ENCODE measurements around the gene RIOK1.
"Not testable (repeated sequence)": the region's sequence is repeated elsewhere in the genome, so short reads cannot be mapped to it uniquely, and the experiment has no call there.

The RIOK1 gene

DNA sequence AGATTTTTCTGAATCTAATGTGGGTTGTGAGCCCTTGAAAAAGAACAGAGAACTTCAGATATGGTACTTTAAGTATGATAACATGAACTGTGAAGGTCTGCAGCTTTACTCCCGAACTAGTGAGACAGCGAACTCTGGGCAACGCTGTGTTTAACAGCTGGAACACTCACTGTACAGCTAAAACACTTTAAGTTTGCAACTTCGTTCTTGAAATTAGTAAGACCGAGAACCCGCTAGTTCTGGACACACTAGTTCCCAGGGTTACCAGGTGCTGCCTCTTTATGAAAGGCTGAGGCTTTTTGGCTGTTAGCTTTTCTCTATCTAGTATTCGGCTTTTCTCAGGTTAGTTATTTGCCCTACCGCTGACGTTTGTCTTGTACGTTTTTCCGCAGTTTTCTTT lies 52.9 kb downstream of the RIOK1 start:
- no peak for DNase-seq

DNA sequence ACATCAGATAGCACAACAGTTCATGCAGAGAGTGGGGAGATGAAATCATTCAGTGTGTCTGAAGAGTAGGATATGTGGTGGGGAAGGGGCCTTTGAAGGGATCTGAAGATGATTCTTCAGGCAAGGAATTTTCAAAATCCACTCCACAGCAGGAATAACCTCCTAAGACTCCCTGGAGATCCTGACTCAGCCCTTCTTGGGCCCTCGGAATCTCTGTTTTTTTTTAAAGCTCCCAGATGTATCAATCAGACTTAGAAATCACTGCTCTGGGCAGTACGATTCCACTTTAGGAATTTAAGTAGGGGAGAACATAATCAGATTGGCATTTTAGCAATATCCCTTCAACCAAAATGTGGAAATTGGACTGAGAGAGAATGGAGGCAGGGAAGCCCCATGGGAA lies 55.5 kb downstream of the RIOK1 start:
- DNase-seq = no peak

DNA sequence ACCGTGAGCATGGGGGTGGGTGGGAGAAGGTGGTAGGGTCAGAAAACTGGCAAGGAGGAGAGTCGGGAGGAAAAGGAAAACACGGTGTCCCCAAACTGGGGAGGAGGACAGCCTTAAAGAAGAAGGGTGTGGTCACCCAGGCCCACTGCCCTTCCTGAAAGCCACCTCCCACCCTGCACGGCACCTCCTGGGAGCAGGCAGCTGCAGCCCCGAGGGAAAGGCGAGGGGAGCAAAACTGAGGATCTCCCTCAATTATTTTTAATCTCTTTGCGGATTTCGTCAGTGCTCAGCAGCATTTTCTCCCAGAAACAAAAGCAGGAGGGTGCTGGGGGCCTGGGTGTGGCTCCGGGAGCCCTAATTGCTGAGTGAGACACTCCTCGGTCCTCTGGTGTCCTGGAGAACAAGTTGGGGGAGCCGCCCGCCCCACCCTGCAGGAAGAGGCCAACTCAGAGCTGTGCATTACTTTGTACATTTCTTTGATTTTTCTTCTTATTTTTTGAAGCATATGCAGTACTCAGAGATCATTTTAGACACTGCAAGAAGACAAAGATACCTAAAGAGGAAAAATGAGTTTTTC lies 56.4 kb downstream of the RIOK1 start:
- no peak for DNase-seq

DNA sequence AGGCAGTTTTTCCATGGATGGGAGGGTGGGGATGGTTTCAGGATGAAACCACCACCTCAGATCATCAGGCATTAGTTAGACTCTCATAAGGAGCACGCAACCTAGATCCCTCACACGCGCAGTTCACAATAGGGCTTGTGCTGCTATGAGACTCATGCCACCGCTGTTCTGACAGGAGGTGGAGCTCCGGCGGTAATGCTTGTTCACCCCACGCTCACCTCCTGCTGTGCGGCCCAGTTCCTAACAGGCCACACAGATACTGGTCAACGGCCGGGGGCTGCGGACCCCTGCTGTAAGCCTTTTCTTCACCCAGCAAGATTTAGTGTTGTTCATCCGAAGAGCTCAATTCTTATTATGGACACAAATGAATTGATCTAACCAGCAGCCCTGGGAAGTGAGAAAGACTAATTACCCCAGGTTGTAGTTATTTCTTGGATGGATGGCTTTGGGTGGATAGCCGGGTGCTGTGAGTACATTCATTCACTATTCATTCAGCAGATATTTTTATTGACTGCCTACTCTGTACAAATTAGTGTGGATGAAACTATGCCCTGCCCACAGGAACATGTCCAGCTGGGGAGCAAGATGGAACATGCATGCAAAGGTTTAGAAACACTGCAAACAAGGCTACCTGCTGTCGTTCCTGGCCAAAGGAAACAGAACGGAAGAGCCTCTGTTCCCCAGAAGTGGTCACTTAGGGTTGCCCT lies 57.2 kb downstream of the RIOK1 start:
- DNase-seq = no peak

DNA sequence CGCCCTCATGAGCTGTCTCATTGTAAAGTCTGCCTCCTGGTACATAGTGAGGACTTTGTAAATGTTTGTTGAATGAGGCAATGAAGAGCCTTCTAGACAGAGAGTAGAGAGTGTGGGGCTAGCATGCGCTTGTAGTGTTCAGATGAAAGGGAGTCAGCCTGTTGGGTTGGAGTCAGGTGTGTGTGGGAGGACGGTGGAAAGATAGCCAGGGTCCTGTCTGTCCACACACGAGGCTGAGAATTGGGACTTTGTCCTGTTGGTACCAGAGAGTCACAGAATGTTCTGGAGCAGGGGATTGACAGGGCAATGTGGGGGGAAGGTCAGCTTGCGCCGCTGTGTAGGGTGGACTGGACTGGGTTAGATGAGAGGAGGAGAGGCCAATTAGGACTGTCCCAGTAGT lies 58.6 kb downstream of the RIOK1 start:
- no peak for DNase-seq

DNA sequence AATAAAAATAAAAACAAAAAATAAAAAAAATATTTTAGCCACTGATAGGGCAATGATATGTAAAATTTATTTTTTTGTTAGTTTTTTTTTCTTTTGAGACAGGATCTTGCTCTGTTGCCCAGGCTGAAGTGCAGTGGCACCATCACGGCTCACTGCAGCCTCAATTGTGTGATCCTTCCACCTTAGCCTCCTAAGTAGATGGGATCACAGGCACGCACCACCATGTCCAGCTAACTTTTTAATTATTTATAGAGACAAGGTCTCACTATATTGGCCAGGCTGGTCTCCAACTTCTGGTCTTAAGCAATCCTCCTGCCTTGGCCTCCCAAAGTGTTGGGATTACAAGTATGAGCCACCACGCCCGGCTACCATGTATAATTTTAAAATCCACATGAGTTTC lies 59.4 kb downstream of the RIOK1 start:
- no peak for DNase-seq

DNA sequence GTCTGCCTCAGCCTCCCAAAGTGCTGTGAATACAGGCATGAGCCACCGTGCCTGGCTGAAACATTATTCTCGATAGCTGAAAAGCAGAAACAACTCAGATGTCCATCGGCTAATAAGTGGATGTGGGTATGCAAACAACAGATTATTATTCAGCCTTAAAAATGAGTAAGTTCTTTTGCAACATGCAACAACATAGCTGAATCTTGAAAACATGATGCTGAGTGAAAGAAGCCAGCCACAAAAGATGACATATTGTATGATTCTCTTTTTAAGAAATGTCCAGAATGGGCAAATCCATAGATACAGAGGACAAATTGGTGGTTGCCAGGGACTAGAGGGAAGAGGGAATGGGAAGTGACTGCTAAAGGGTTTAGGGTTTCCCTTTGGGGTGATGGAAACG lies 61.7 kb downstream of the RIOK1 start:
- peak; percentile 25 to 28 for DNase-seq

DNA sequence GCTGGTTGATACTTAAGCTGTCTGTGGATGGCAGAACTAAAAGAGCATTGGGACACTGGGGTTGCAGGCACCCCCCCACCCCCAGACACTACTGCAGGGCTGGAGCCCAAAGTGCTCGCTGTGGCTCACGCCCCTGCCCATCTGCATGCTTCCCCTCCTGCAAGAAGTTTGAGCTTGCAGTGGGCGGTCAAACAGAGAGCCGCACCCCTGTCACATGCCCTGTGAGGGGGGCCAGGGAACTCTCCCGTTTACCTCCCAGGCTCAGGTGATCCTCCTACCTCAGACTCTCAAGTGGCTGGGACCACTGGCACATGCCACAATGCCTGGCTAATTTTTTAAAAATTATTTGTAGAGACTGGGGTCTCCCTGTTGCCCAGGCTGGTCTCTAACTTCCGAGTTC lies 63.3 kb downstream of the RIOK1 start:
- DNase-seq = no peak

DNA sequence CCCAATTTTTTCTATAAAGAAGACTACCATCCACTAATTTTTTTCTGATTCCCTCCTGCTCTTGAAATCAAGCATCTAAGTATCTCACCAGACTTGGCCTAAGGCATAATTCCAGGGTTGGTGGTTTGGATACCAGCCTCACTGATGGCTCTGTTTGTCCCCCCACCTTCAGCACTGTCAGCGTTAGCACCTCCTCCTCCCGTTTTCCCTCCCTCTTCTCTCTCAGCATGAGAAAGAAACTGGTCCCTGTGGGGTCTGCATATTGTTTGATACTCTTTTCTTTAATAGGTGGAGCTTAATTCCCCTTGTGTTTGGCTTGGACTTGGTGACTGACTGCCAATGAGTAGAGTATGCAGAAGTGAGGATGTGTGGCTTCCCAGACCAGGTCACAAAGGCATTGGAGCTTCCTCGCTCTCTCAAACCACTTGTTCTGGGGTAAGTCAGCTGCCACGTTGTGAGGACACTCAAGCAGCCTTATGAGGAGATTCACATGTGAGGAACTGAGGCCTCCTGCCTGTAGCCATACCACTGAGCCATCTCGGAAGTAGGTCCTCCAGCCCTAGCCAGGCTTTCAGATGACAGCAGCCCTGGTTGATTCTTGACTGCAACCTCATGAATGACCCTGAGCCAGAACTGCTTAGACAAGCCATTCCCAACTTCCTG lies 65.2 kb downstream of the RIOK1 start:
- DNase-seq = peak; percentile 19 to 51

DNA sequence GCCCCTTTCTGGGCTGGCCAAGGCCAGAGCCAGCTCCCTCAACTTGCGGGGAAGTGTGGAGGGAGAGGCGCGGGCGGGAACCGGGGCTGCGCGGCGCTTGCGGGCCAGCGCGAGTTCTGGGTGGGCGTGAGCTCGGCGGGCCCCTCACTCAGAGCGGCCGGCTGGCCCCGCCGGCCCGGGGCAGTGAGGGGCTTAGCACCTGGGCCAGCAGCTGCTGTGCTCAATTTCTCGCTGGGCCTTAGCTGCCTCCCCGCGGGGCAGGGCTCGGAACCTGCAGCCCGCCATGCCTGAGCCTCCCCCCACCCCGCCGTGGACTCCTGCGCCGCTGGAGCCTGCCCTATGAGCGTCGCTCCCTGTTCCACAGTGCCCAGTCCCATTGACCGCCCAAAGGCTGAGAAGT lies 66.7 kb downstream of the RIOK1 start:
- DNase-seq = not testable (repeated sequence)

DNA sequence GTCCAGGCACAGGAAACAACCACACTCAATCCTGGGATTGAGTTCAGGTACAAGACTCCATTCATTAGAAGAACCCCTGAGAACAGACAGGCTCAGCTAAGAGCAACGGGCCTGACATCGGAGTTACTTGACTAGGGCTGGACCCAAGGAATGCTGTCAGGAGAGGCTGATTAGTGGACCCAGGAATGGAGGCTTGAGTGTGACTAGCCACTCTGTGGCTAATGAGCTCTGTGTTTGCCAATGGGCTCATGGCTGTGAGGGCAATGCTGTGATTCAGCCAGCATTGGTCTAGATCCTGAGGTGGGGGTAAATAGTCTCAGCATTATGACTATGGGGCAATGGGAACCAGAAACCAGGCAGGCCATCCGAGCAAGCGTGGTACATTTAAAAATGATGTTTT lies 71.8 kb downstream of the RIOK1 start:
- DNase-seq = no peak

DNA sequence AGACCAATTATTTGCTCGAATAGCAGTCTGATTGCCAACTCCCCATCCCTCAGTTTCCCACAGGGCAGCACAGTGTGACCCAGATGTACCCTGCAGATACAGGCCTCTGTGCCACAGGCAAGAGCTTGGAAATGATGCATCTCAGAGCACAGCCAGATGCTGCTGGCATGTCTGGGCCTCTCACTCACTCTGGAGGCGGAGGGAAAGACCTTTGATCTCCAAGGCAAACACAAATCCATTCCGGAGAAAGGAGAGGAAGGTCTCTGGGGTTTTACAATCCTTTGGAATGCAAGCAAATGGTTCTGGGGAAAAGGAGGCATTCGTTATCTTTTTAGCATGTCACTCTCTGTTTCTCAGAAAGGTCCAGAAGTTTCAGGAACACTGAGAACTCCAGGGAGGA lies 74.2 kb downstream of the RIOK1 start:
- DNase-seq = no peak

DNA sequence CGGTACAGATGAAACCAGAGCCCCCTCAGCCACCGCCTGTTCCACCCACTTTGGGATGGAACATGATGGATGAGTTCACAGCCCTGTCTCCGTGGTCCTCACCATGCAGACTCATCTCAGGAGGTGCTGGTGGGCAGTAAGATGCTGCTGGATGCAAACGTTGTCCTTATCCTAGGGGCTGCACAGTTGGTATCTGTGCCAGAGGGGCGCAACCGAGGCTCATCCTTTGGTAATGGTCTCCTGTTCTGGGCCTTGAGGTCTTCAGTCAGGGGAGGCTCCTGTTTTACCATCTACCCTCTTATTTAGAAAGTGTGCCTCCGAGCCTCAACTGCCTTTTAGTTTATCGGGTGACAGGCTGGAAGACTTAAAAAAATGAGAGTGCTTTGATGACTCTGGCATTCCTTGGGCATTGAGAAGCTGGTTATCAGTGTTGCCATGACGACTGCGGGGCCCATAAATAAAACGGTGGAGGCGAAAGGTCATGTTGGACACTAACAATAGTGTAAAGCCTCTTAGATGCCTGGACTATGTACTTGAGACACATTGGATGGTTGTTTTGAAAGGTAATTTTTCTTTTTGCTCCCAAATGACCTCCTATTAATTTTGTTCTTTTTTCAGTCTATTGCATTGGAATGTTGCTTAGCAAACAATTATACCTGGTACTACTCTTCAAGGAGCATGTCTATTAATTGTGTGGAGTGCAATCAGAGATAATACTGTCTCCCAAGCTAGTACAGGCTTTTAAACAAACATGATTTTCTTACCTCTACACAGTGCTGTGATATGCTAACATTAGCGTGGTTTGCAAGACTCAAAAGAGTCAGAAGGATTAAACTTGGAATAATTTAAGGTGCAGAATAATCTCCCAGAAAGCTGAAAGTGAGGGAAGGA lies 77.6 kb downstream of the RIOK1 start:
- no peak for DNase-seq
